HG03175 (cell line): ENCODE data around the gene AP2A1.
"Not testable (repeated sequence)": the region's sequence is repeated elsewhere in the genome, so short reads cannot be mapped to it uniquely, and the experiment has no call there.

Source experiments
- ATAC-seq: cut with Tn5 transposase; IDR thresholded peaks from one replicate; pipeline ENCODE4 v1.9.1; 2021; ENCODE audit warnings: mild to moderate bottlenecking, moderate library complexity; ENCODE audit not compliant: unreplicated experiment

The AP2A1 gene

GRCh38 chr19:49766930-49767299, at the start of gene AP2A1:
AP2A1 (plus strand) TSS chr19:49767001; CDS start chr19:49767134, 133 bp downstream.
- ATAC-seq = no peak

GRCh38 chr19:49718511-49718910, 48.3 kb upstream of the AP2A1 start:
- no peak for ATAC-seq

- ATAC-seq = no peak
These were observed 47.8 kb upstream of the AP2A1 start for GRCh38 chr19:49718991-49719390.

- not testable (repeated sequence) for ATAC-seq
These were observed 47.4 kb upstream of the AP2A1 start for GRCh38 chr19:49719420-49719819.

GRCh38 chr19:49727217-49728030, 39.4 kb upstream of the AP2A1 start:
- no peak for ATAC-seq

GRCh38 chr19:49730166-49730565, 36.6 kb upstream of the AP2A1 start:
- ATAC-seq = no peak

- no peak for ATAC-seq
These were observed 28.5 kb upstream of the AP2A1 start for GRCh38 chr19:49738268-49738667.

- no peak for ATAC-seq
These were observed 27.7 kb upstream of the AP2A1 start for GRCh38 chr19:49739098-49739497.

- ATAC-seq = no peak
These were observed 26.9 kb upstream of the AP2A1 start for GRCh38 chr19:49739933-49740332.

- ATAC-seq = no peak
These were observed 25.5 kb upstream of the AP2A1 start for GRCh38 chr19:49741210-49741844.

- ATAC-seq = no peak
These were observed 21.8 kb upstream of the AP2A1 start for GRCh38 chr19:49744946-49745381.

- ATAC-seq = no peak
These were observed 20.4 kb upstream of the AP2A1 start for GRCh38 chr19:49746206-49746958.

GRCh38 chr19:49749055-49749716, 17.6 kb upstream of the AP2A1 start:
- ATAC-seq = no peak

- ATAC-seq = no peak
These were observed 17.0 kb upstream of the AP2A1 start for GRCh38 chr19:49749771-49750170.

GRCh38 chr19:49752701-49753100, 14.1 kb upstream of the AP2A1 start:
- ATAC-seq = no peak

GRCh38 chr19:49755956-49756355, 10.8 kb upstream of the AP2A1 start:
- ATAC-seq = no peak

- no peak for ATAC-seq
These were observed 8.5 kb upstream of the AP2A1 start for GRCh38 chr19:49758292-49758691.

- no peak for ATAC-seq
These were observed 5.6 kb upstream of the AP2A1 start for GRCh38 chr19:49761249-49761624.

- ATAC-seq = no peak
These were observed 5.0 kb upstream of the AP2A1 start for GRCh38 chr19:49761625-49762311.

- ATAC-seq = no peak
These were observed 3.6 kb upstream of the AP2A1 start, which contains the start of gene TSKS for GRCh38 chr19:49763230-49763629. TSKS (minus strand) TSS chr19:49763306; CDS start chr19:49763247, 59 bp downstream.
